MM.1S (cell line): ENCODE results near the gene ATP13A3.

Source experiments
- CTCF ChIP-seq: fragments of 300-600 bp; sonication (generic); IDR thresholded peaks from 2 replicates; pipeline ENCODE4 v1.5.1; 2016; ENCODE audit warnings: antibody characterized with exemption, low read length, mixed read lengths
- EZH2 ChIP-seq: fragments of 300-600 bp; sonication (generic); optimal IDR thresholded peaks from 2 replicates; pipeline ENCODE3; 2017; ENCODE audit warnings: low read depth, mild to moderate bottlenecking, antibody characterized with exemption, low read length, mixed read lengths
- EZH2phosphoT487 ChIP-seq: fragments of 300-600 bp; sonication (generic); IDR thresholded peaks from 2 replicates; pipeline ENCODE4 v1.6.1; 2018; ENCODE audit warnings: antibody characterized with exemption, low read length

DNA sequence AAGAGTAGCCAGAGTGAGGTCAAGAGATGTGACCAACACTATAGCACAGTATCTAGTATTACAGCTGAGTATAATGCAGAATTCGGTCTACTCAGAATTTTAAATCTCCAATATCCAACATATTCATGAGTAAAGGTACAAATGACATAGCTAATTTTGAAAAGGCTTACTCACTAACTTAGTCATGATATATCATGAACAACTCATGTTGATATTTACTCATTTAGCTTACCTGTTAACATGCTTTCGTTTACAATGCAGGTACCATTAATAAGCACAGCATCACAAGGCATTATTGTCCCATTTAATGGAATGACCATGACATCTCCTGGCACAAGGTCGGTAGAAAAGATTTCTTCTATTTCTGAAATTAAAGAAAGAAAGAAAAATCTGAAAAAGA is 36.9 kb downstream of the ATP13A3 start:
- TF ChIP-seq CTCF (no peak), EZH2 (no peak), EZH2phosphoT487 (no peak)
